Mucosa of descending colon (tissue), 3 donors: ENCODE data around the gene FBXO9. TPM values are rescaled to one million over a fixed set of nuclear protein-coding genes. Genes with fewer than 3 reads are reported as not detected.

Source experiments
- ATAC-seq: fragments of 200-7000 bp; cut with Tn5 transposase; one replicate; pipeline ENCODE4 v1.9.1; 2020; ENCODE audit warnings: mild to moderate bottlenecking, moderate library complexity
- DNase-seq, 3 donors: peaks; one replicate each; pipeline ENCODE4 v3.0.0-alpha.2; 2020
- H3K36me3 ChIP-seq: fragments of 200-600 bp; one replicate; pipeline ENCODE4 v1.8.0; 2021; ENCODE audit warnings: low read depth, mild to moderate bottlenecking
- H3K4me1 ChIP-seq: fragments of 200-600 bp; one replicate; pipeline ENCODE4 v1.8.0; 2021; ENCODE audit warnings: low read depth, mild to moderate bottlenecking
- H3K4me3 ChIP-seq: fragments of 200-600 bp; one replicate; pipeline ENCODE4 v1.8.0; 2021; ENCODE audit warnings: mild to moderate bottlenecking
- H3K9me3 ChIP-seq: fragments of 200-600 bp; one replicate; pipeline ENCODE4 v1.8.0; 2021; ENCODE audit warnings: mild to moderate bottlenecking
- intact Hi-C, 2 donors: fragments of 100-400 bp; cut with DNase I in 1 of 2; cut with micrococcal nuclease in 1 of 2; formaldehyde crosslinking; loops; one replicate each; pipeline versions ENCODE4 v1.11.0 to v1.11.1; 2022; cut with DNase I, micrococcal nuclease
- total RNA-seq, 3 donors: library from RNA; stranded (reverse); fragmentation: NEBNext Ultra II Directional in 2 of 3; extraction: Animal tissue kit (Norgen Biotek cat#: 25700) in 2 of 3; gene quantifications; one replicate each; pipeline versions ENCODE4 v1.2.1 to v1.2.4, GENCODE V29; 2021 to 2023
- TF ChIP-seq, protein P1 (sequence below): fragments of 200-600 bp; IDR thresholded peaks from one replicate; pipeline ENCODE4 v1.8.0; 2022; ENCODE audit warnings: antibody characterized with exemption, mild to moderate bottlenecking
- donor health status: DM: no; HTN: no; CAD: no; lungs with moderate emphysema.
- donor health status: DM: no; HTN: no; CAD: no.
- donor health status: DM: no; HTN: yes; CAD: no.

Gene FBXO9
- total RNA-seq, 3 donors from 2014 or later, result 80.3 to 100 (median 80.4) TPM

GRCh38 chr6:53066874-53067706 lies 1.9 kb downstream of the FBXO9 start:
- Histone ChIP-seq H3K4me3 (no peak overlapping the region), H3K9me3 (no peaks in the 10 kb centered on the region), H3K4me1 (peaks cover 15% of the 10 kb centered on the region), H3K36me3 (no peaks in the 10 kb centered on the region)
- DNase-seq, result no peak
- ATAC-seq, result no peak
- intact Hi-C loops, result no loop called here
- TF ChIP-seq, protein P1, sequence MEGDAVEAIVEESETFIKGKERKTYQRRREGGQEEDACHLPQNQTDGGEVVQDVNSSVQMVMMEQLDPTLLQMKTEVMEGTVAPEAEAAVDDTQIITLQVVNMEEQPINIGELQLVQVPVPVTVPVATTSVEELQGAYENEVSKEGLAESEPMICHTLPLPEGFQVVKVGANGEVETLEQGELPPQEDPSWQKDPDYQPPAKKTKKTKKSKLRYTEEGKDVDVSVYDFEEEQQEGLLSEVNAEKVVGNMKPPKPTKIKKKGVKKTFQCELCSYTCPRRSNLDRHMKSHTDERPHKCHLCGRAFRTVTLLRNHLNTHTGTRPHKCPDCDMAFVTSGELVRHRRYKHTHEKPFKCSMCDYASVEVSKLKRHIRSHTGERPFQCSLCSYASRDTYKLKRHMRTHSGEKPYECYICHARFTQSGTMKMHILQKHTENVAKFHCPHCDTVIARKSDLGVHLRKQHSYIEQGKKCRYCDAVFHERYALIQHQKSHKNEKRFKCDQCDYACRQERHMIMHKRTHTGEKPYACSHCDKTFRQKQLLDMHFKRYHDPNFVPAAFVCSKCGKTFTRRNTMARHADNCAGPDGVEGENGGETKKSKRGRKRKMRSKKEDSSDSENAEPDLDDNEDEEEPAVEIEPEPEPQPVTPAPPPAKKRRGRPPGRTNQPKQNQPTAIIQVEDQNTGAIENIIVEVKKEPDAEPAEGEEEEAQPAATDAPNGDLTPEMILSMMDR, result no peak

GRCh38 chr6:53067849-53068361 lies 2.7 kb downstream of the FBXO9 start:
- Histone ChIP-seq H3K9me3 (no peaks in the 10 kb centered on the region), H3K4me3 (no peak overlapping the region), H3K4me1 (peaks cover 11% of the 10 kb centered on the region), H3K36me3 (no peaks in the 10 kb centered on the region)
- intact Hi-C loops, result no loop called here
- TF ChIP-seq, protein P1, result no peak
- ATAC-seq (no peak), DNase-seq (no peak)

DNA sequence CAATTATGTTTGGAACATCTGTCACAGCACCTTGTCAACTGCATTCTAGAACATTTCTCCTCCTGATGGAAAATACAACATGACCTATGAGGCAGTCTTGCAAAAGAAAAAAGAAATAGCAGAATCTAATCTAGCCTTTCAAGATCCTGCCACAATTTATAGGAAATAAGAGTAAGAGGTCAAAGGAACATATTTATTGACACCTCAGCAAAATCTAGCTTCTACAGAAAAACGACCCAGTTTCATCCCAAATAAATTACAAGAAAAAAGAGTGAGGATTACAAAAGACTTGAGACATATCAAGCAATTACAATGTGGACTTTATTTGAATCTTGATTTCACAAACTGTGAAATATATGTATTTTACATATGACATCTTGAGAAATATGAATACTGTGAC lies 4.2 kb downstream of the FBXO9 start:
- ATAC-seq, result no peak
- no peak for DNase-seq
- intact Hi-C loops, result no loop called here
- Histone ChIP-seq H3K4me3 (no peak overlapping the region), H3K9me3 (no peaks in the 10 kb centered on the region), H3K36me3 (no peaks in the 10 kb centered on the region), H3K4me1 (peaks cover 8% of the 10 kb centered on the region)
- TF ChIP-seq, protein P1, result no peak

DNA sequence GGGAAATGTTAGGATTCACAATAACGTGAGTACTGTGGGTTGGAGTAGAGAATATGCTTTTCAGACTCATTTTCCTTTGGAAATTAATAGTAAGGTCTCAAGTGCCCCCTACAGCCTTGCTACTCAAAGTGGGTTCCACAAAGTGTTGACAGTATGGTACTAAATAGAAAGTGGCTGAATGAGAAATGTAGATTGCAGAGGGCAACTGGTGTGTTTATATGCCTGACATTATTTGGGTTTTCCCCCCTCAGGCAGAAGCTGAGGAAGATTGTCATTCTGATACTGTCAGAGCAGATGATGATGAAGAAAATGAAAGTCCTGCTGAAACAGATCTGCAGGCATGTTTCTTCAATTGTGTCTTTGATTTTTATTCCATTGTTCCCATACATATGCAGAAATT lies 5.6 kb downstream of the FBXO9 start:
- Histone ChIP-seq H3K4me3 (no peak overlapping the region), H3K9me3 (no peaks in the 10 kb centered on the region), H3K36me3 (no peaks in the 10 kb centered on the region), H3K4me1 (peaks cover 5% of the 10 kb centered on the region)
- TF ChIP-seq, protein P1, result no peak
- no peak for ATAC-seq
- DNase-seq, result no peak
- intact Hi-C loops, result no loop called here

GRCh38 chr6:53074347-53074746 lies 9.1 kb downstream of the FBXO9 start:
- Histone ChIP-seq H3K4me3 (no peak overlapping the region), H3K9me3 (no peaks in the 10 kb centered on the region), H3K4me1 (no peaks in the 10 kb centered on the region), H3K36me3 (no peaks in the 10 kb centered on the region)
- intact Hi-C loops, result no loop called here
- TF ChIP-seq, protein P1, result no peak
- ATAC-seq (peak; percentile 91), DNase-seq (no peak)
